Inferior parietal cortex (tissue), 1 donor: ENCODE measurements around the gene LRRC1.

ENCODE experiments used
- DNase-seq: peaks from one replicate; pipeline ENCODE4 v3.0.0-alpha.2; 2016; ENCODE audit errors: extremely low spot score

The LRRC1 gene

GRCh38 chr6:53846250-53846649 lies 51.4 kb downstream of the LRRC1 start:
- DNase-seq: no peak

- DNase-seq: no peak
Measured at GRCh38 chr6:53847796-53848314, 53.0 kb downstream of the LRRC1 start.

GRCh38 chr6:53850527-53850926 lies 55.7 kb downstream of the LRRC1 start:
- no peak for DNase-seq

- DNase-seq: no peak
Measured at GRCh38 chr6:53851561-53851960, 56.8 kb downstream of the LRRC1 start.

- no peak for DNase-seq
Measured at GRCh38 chr6:53852805-53853204, 58.0 kb downstream of the LRRC1 start.

GRCh38 chr6:53854843-53855567 lies 60.2 kb downstream of the LRRC1 start:
- no peak for DNase-seq

GRCh38 chr6:53855940-53856339 lies 61.1 kb downstream of the LRRC1 start:
- no peak for DNase-seq

GRCh38 chr6:53857318-53858094 lies 62.7 kb downstream of the LRRC1 start:
- no peak for DNase-seq

- no peak for DNase-seq
Measured at GRCh38 chr6:53858196-53858595, 63.4 kb downstream of the LRRC1 start.

- no peak for DNase-seq
Measured at GRCh38 chr6:53858913-53859312, 64.1 kb downstream of the LRRC1 start.

- no peak for DNase-seq
Measured at GRCh38 chr6:53860511-53860910, 65.7 kb downstream of the LRRC1 start.

- DNase-seq: no peak
Measured at GRCh38 chr6:53861518-53861917, 66.7 kb downstream of the LRRC1 start.

GRCh38 chr6:53862662-53863462 lies 68.1 kb downstream of the LRRC1 start:
- peak; percentile 75 for DNase-seq

- no peak for DNase-seq
Measured at GRCh38 chr6:53864781-53865180, 70.0 kb downstream of the LRRC1 start.

- no peak for DNase-seq
Measured at GRCh38 chr6:53866226-53866625, 71.4 kb downstream of the LRRC1 start.

- DNase-seq: no peak
Measured at GRCh38 chr6:53868626-53869025, 73.8 kb downstream of the LRRC1 start.

GRCh38 chr6:53869964-53870363 lies 75.2 kb downstream of the LRRC1 start:
- no peak for DNase-seq

GRCh38 chr6:53873922-53874321 lies 79.1 kb downstream of the LRRC1 start:
- DNase-seq: no peak

GRCh38 chr6:53874964-53875363 lies 80.2 kb downstream of the LRRC1 start:
- no peak for DNase-seq

GRCh38 chr6:53877151-53877550 lies 82.3 kb downstream of the LRRC1 start:
- DNase-seq: no peak

- no peak for DNase-seq
Measured at GRCh38 chr6:53878808-53879207, 84.0 kb downstream of the LRRC1 start.

GRCh38 chr6:53879608-53880007 lies 84.8 kb downstream of the LRRC1 start:
- DNase-seq: no peak
